ENCODE results near the gene MAPK14. TPM values are rescaled to one million over a fixed set of nuclear protein-coding genes. Genes with fewer than 3 reads are reported as not detected.

The MAPK14 gene
- total RNA-seq, 1 donor from 2014 or later, result 46.2 TPM

DNA sequence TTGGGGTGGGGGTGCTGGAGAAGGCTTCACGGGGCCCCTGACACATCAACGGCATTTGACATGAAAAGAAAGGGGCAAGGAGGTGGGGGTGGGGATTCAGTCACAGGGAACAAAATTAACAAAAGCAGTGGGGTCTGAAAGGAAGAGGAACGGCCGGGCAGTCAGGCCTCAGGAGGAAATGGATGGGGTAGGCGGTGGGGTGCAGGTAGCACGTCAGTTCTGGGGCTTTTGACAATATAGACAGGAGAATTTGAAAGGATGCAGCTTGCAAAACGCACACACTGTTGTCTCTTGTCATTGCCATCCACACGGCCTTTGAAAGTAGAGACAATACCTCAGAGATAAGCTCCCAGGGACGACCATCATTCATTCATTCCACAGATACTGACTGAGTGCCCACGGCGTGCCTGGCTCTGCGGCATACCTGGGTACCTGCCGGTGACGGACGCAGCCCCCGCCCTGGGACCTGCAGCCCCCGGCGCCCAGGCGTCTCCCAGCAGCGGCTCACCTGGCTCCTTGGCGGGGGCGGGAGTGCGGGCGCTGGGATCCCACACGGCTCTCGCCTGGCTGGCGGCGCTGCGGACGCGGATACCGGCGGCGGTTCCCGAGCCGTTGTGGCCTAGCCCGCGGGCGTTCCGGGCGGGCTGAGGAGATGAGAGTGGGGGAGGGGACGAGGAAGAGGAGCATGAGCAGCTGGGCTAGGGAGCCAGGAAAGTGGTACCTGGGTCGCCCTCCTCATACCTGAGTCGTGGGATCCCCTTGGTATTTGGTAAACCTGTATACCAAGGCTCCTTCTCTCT, 3.4 kb upstream of the MAPK14 start, which contains the start of gene SLC26A8:
TSS of gene SLC26A8 (minus strand) at position 646 of the 800 bp plus-strand sequence. CDS start 4,934 bp downstream, outside the sequence.
- H3K9me3 Mint-ChIP-seq (ENCODE audit: unreplicated experiment), result peaks cover 18% of the 10 kb centered on the region
- no peaks in the 10 kb centered on the region for H3K36me3 Mint-ChIP-seq (ENCODE audit: unreplicated experiment)
- TF ChIP-seq, protein P1, sequence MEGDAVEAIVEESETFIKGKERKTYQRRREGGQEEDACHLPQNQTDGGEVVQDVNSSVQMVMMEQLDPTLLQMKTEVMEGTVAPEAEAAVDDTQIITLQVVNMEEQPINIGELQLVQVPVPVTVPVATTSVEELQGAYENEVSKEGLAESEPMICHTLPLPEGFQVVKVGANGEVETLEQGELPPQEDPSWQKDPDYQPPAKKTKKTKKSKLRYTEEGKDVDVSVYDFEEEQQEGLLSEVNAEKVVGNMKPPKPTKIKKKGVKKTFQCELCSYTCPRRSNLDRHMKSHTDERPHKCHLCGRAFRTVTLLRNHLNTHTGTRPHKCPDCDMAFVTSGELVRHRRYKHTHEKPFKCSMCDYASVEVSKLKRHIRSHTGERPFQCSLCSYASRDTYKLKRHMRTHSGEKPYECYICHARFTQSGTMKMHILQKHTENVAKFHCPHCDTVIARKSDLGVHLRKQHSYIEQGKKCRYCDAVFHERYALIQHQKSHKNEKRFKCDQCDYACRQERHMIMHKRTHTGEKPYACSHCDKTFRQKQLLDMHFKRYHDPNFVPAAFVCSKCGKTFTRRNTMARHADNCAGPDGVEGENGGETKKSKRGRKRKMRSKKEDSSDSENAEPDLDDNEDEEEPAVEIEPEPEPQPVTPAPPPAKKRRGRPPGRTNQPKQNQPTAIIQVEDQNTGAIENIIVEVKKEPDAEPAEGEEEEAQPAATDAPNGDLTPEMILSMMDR (IDR thresholded peaks at IDR 0.05; ENCODE audit: partially characterized antibody, unreplicated experiment), result no peak
- H3K4me3 Mint-ChIP-seq (ENCODE audit: unreplicated experiment), result peak within 1 kb of the TSS; percentile 65
- peaks cover 12% of the 10 kb centered on the region for H3K27me3 Mint-ChIP-seq (ENCODE audit: unreplicated experiment)
- no peak within 1 kb of the TSS for H3K27ac Mint-ChIP-seq (ENCODE audit: unreplicated experiment)
- peaks cover 16% of the 10 kb centered on the region for H3K4me1 Mint-ChIP-seq (ENCODE audit: low read depth, unreplicated experiment)
- DNase-seq, result peak; percentile 44

DNA sequence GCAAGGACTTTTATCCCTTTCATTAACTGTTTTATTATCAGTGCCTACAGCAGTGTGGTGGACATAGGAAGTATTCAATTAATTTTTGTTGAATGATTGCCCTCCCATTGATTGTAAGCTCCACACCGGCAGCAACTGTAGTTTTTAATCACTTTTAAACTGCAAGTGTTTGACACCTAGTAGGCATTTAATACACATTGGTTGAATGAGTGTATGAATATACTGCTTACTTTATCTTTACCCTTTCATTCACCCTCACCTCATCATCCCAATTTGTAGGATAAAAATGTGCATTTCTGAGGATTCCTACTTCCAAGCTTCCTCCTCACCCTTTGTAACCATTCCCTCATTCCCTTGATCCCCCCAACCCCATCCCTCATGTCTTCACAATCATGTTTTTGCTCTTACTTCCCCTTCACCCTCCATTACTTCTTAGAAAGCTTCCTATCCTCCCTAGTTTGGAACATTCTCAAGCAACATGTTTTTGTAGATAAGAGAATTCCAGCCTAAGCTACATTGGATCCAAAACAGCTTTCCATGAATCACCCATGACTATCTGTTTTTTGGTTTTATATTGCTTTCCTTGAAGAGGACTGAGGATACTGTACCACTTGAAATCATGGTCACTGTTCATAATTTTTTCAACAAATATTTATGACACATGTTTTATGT, 2.2 kb upstream of the MAPK14 start:
- H3K4me3 Mint-ChIP-seq (ENCODE audit: unreplicated experiment), result peak overlapping the region; percentile 20
- H3K4me1 Mint-ChIP-seq (ENCODE audit: low read depth, unreplicated experiment), result peaks cover 21% of the 10 kb centered on the region
- TF ChIP-seq, protein P1 (IDR thresholded peaks at IDR 0.05; ENCODE audit: partially characterized antibody, unreplicated experiment), result no peak
- peaks cover 18% of the 10 kb centered on the region for H3K9me3 Mint-ChIP-seq (ENCODE audit: unreplicated experiment)
- H3K27me3 Mint-ChIP-seq (ENCODE audit: unreplicated experiment), result peaks cover 12% of the 10 kb centered on the region
- H3K36me3 Mint-ChIP-seq (ENCODE audit: unreplicated experiment), result no peaks in the 10 kb centered on the region
- no peak overlapping the region for H3K27ac Mint-ChIP-seq (ENCODE audit: unreplicated experiment)
- DNase-seq, result no peak

DNA sequence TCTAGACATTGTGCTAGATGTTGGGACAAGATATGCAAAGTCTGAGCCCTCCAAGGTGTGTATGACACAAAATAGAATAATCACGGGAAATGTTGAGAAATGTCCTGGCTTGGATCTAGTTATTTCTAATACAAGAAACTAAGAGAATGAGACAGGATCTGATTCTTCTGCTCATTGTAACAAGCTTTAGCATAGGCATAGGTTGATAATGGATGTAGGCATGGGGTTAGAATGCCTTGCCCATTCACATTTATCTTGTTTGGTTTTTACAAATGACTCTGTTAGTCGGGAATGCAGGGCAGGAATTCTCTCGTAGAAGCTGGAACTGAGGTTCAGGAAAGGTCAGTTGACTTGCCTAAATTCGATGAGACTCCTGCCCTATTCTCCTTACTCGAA, 1.7 kb upstream of the MAPK14 start:
- no peaks in the 10 kb centered on the region for H3K36me3 Mint-ChIP-seq (ENCODE audit: unreplicated experiment)
- no peak overlapping the region for H3K4me3 Mint-ChIP-seq (ENCODE audit: unreplicated experiment)
- peaks cover 18% of the 10 kb centered on the region for H3K9me3 Mint-ChIP-seq (ENCODE audit: unreplicated experiment)
- TF ChIP-seq, protein P1 (IDR thresholded peaks at IDR 0.05; ENCODE audit: partially characterized antibody, unreplicated experiment), result no peak
- DNase-seq, result no peak
- H3K4me1 Mint-ChIP-seq (ENCODE audit: low read depth, unreplicated experiment), result peaks cover 21% of the 10 kb centered on the region
- peak overlapping the region; percentile 87 for H3K27ac Mint-ChIP-seq (ENCODE audit: unreplicated experiment)
- H3K27me3 Mint-ChIP-seq (ENCODE audit: unreplicated experiment), result peaks cover 12% of the 10 kb centered on the region

DNA sequence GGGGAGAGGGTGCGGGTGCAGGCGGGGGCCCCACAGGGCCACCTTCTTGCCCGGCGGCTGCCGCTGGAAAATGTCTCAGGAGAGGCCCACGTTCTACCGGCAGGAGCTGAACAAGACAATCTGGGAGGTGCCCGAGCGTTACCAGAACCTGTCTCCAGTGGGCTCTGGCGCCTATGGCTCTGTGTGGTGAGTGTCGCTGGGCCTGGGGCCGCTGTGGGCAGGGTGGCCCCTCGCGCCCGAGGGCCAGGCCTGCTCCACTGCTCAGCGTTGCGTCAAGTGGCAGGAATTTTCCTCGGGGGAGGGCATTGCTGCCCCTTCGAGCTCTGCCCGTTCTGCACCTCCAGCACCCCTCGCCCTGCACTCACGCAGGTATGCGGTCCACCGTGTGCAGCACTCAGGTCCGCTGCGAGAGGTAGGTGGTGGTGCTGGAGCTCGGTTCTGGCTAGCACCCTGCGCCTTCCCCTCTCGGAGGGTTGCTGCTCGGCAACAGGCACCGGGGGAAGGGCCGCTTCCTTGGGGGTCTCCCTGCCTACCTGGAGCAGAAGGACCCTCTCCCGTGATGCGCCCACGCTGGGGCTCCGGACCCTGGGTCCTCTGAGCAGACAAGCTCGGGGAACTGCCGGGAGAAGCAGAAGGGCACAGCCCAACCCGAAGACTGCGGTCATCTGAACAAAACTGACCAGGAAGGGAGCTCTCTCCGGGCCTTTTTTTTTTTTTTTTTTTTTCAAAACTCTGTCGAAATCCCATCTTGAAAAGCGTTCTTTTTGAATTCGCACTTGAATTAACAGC, 674 bp downstream of the MAPK14 start:
- Mint-ChIP-seq H3K27ac (ENCODE audit: unreplicated experiment) (peak overlapping the region; percentile 96), H3K4me3 (ENCODE audit: unreplicated experiment) (peak overlapping the region; percentile 99), H3K36me3 (ENCODE audit: unreplicated experiment) (no peaks in the 10 kb centered on the region), H3K27me3 (ENCODE audit: unreplicated experiment) (peaks cover 12% of the 10 kb centered on the region), H3K9me3 (ENCODE audit: unreplicated experiment) (peaks cover 18% of the 10 kb centered on the region), H3K4me1 (ENCODE audit: low read depth, unreplicated experiment) (peaks cover 21% of the 10 kb centered on the region)
- peak; percentile 39 for DNase-seq
- TF ChIP-seq, protein P1 (IDR thresholded peaks at IDR 0.05; ENCODE audit: partially characterized antibody, unreplicated experiment), result no peak

Measured in glutamatergic neuron (in vitro differentiated cells).